Measurements from ENCODE around the gene PTPRB.

The PTPRB gene

DNA sequence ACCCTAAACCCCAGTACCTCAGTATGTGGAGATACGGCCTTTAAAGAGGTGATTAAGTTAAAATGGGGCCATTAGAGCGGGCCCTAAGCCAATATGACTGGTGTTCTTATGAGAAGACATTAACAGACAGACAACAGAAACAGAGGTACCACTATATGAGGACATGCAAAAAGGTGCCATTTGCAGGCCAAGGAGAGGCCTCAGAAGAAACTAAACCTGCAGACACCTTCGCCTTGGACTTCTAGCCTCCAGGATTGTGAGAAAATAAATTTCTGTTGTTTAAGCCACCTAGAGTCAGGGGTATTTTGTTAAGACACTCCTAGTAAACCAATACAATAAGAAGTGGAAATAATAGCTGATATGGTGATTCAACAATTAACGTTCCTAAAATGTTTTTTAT lies 32.6 kb downstream of the PTPRB start:
- FAIRE-seq = no peak
- no peak for DNase-seq (ENCODE audit: insufficient read length, low spot score)

DNA sequence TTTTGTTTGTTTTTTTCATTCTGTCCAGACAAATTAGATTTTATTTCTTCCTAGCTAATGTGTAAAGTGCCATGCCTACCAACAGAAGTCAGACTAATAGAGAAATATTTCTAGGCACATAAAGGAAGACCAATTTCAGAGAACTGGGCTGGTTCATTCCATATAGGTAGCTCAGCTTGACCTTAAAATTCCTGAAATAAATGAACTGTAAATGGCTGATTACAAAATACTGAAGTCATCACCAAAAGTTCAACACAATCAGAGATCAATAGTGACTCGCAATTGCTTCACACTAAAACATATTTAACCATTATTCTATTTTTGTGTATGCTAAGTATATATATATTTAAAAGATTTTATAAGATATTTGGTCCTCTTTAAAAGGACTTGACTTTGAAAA lies 34.2 kb downstream of the PTPRB start:
- DNase-seq (ENCODE audit: insufficient read length, low spot score) = no peak
- FAIRE-seq = no peak

DNA sequence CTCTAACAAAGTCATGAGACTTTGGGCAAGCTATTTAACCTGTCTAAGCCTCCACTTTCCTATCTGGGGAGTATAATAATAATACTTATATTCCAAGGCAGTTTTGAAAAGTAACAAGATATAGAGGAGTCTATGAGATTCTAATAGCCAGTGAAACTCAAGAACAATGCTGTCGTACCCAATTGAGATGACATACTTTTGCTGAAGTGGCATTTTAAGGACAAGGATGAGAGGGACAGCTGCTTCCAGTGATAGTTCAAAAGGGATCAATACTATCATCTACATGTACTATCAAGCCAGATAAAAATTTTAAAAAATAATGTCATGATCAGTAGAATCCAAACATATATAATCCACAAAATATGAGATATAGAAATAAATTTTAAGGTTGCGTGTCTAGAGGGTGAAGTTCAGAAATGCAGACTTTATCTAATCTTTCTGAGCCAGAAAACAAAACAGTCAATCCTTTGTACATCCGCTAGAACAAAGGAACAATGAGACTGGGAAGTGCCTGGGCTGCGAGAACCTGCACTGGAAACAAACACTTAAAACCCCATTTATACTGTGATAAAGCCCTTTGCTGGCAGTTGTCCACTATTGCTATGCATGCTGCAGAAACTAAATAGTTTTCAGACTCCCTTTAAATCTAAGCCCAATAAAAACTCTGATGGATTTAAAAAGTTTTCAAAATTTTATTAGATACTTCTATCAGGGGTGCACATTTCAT lies 38.6 kb downstream of the PTPRB start:
- no peak for DNase-seq (ENCODE audit: insufficient read length, low spot score)
- FAIRE-seq = no peak

DNA sequence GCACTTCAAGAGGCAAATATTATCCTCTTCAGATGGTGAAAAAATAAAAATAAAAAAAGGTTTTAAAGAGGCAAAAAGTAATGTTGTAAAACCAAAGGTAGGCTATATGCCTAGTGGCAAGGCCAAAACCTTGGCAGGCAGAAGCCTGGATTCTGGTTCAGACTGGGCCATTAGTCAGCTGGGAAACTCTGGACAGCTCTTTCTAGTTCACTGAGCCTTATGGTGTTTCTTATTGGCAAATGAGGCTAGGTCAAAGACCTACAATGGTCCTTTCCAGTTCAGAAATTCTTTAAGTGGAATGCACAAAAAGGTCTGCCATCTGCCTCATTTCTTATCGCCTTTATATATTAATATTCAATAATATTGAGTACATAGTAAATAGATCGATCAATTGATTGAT lies 44.6 kb downstream of the PTPRB start:
- FAIRE-seq (no peak), DNase-seq (ENCODE audit: insufficient read length, low spot score) (no peak)

DNA sequence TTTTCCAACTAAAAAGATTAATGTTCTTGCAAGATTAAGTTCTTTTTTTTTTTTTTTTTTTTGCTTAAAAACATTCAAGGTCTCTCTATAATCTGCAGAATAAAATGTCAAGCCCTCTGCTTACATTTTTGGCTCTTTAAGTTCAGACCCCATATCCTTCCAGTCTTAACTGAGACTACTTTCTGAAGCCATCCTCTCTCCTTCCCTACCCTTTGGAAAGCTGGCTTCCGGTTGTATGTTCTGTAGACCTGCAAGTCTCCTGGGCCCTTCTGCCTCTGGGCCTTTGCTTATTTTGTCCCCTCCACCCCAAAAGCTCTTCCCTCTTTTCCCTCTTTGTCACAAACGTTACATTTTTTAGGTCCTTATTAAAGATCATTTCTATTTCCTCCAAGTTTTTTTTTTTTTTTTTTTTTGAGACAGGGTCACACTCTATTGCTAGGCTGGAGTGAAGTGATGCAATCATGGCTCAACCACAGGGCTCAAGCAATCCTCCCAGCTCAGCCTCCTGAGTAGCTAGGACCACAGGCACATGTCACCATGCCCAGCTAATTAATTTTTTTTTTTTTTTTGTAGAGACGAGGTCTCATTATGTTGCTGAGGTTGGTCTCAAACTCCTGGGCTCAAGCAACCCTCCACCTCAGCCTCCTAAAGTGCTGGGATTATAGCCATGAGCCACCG lies 46.5 kb downstream of the PTPRB start:
- FAIRE-seq = no peak
- DNase-seq (ENCODE audit: insufficient read length, low spot score) = no peak

DNA sequence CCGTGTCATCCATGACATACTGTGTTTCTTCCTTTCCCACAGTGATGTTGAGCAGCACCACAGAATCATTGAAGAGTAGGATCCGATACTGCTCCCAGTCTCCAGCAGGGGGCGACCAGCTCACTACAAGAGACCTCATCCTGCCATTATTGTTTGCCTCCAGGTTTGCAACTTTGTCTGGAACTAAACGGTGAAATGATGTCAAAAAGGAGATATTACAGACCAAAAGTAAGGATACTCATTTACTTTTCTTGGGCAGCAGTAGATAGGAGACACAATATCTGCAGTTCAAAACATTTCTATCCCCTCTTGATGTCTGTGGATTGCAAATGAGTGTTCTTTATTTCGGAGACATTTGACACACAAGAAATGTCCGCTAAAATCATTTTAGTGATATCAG lies 47.2 kb downstream of the PTPRB start:
- peak; percentile 72 for FAIRE-seq

DNA sequence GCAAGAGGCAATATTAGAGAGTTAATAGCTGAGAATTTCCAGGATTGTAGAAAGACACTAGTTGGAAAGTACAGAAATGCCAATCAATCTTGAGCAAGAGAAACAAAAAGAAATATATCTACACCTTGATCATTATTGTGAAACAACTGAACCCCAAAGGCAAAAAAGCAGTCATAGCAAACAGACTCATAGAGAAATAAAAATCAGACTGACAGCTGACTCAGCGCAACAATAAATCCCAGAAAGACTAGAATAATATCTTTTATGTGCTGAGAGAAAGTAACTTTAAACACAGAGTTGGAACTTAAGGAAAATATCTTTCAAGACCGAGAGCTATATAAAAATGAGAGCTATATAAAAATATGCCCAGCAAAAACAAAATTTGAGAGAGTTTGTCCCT lies 52.9 kb downstream of the PTPRB start:
- DNase-seq (ENCODE audit: insufficient read length, low spot score) (no peak), FAIRE-seq (no peak)

More for the DNA sequence above, 47.2 kb downstream of the PTPRB start:
- DNase-seq (ENCODE audit: insufficient read length, low spot score) = peak; percentile 13

DNA sequence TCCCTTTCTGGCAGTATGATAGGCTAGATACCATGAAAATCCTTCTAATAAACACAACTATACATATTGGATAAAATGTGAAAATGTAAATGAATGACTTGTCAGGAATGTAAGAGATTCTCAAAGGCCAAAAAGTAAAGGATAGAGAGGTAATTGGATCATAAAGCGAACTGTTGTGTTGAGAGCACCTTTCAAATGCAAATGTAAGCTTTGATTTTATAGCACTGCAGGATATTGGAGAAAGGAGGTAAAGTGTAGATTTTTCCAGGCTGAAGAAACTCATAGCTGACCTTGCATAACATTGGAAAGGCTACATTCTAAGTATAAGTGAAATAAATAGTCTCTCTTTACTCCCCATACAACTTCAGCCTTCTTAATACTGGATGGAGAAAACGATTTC lies 54.0 kb downstream of the PTPRB start:
- FAIRE-seq = no peak
- DNase-seq (ENCODE audit: insufficient read length, low spot score) = no peak

DNA sequence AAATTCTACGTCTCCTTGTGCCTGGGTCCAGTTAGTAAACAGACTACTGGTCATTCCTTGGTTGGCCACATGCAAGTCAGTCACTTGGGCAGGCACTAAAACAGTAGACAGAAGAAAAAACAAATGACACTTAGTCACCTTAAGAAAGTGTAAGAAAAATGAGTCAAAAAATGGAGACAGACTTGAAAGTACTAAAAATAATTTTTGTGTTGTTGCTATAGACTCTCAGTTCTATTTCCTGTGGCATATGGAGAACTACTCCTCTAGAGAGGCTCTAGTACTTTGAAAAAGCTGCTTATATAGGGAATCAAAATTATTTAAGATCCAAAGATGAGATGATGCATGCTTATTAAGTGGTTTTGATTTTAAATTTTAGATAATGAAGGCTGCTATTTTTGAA lies 56.0 kb downstream of the PTPRB start:
- no peak for DNase-seq (ENCODE audit: insufficient read length, low spot score)
- no peak for FAIRE-seq

DNA sequence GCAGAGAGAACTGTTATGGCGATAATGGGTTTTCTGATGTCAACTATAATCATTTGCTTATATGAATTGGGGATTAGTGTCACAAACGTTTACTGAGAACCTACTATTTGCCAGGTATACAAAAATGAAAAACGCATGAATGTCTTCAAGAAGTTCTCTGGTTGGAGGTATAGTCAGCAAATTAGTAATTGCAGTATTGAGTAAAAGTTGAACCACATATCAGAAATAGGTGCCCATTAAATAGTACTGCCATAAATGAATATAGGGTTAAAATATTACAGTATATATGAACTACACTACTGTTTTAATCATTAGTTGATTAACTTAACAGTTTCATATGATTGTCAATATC lies 60.0 kb downstream of the PTPRB start:
- FAIRE-seq (no peak), DNase-seq (ENCODE audit: insufficient read length, low spot score) (no peak)

DNA sequence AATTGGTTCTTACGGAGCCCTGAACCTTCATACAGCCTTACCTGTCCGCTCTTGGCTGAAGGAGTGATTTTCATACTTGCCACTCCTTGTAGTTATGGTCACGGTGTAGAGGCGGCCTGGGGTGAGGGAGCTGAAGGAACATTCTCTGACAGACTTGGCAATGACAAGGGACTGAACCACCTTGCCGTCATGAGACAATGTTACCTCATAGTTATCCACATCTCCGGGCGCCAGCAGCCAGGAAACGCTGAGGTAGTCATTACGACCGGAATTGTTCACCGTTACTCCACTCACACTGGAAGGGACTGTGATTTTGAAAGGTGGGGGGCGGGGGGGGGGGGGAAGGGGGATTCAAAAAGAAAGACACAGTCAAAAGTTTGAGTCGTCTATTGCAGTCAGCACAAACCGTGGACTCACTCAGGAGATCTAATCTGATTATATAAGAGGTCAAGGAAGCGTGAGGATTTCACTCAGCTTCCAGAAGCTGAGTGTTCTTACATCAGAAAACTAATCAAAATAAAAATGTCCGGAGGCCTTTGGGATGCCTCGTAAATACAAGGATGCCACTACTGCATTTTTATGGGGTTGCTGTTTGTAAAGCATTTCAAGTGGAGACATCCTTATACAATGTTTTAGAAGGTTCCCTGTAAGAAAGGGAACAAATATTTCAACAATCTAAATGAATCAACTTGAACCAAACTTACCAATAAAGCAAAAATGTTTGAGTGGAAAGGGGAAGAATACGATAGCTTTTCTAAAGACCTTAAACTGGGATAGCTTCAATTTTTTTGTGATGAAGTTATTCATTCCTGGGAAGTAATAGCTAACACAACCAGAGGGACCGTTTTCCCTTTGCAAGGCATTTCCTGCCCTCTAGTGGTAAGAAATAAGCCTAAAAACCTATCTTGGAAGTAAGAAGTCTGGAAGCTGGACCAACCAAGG lies 60.6 kb downstream of the PTPRB start:
- DNase-seq (ENCODE audit: insufficient read length, low spot score) (peak; percentile 10), FAIRE-seq (peak; percentile 55)

DNA sequence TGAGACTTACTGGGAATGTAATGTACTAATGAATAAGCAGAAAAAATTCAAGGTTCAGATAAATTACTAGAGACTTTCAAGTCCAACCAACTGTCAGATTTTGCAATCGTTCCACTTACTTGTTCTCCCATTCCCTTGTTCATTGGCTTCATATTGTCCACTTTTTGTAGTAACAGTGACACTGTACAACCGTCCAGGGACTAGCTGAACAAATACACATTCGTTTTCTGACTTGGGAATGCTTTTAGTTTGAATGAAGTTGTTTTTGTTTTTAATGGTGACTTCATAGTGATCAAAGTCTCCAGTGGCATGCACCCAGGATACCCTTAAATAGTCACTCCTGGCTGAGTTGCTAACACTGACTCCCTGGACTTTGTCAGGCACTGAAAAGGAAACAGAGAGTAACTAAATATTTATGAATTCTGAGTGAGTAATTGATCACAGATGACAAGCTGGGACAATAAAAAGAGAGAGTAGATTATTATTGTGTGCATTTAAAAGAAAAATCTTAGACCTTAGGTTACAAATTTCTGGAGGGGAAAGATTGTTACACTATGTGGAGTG lies 65.4 kb downstream of the PTPRB start:
- DNase-seq (ENCODE audit: insufficient read length, low spot score) (no peak), FAIRE-seq (no peak)

DNA sequence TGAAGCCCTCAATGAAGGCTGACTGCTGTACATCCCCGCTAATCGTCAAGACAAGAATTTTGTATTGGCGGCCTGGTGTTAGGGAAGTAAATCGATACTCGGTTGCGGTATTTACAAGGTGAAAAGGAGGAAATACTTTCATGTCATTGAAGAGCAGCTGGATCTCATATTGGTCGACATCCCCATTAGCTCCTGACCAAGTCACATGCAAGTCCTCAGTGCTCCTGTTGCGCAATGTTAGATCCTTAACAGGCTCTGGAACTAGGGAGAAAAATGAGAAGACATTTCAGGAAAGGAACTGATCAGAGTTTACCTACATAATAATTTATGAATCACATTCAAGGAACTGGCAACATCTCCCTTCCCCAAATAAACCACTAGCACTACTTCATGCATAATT lies 66.2 kb downstream of the PTPRB start:
- FAIRE-seq = no peak
- no peak for DNase-seq (ENCODE audit: insufficient read length, low spot score)

DNA sequence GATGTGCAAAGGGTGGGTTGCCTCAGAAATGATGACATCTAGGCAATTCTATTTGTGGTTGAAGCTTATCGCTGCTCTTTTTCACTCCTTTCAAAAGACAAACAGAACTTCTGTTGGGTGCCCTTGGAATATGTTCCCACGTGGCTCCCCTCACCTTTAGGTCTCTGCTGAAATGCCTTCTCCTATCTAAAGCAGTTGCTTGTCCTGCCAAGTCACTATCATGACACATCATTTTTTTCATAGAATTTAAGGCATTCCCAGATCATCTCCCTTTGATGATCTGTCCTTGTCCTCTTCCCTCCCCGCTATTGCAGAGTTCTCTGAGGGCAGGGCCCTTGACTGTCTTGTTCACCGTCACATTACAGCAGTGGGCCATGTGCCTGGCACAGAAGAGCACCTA lies 75.7 kb downstream of the PTPRB start:
- DNase-seq (ENCODE audit: insufficient read length, low spot score) (no peak), FAIRE-seq (no peak)

DNA sequence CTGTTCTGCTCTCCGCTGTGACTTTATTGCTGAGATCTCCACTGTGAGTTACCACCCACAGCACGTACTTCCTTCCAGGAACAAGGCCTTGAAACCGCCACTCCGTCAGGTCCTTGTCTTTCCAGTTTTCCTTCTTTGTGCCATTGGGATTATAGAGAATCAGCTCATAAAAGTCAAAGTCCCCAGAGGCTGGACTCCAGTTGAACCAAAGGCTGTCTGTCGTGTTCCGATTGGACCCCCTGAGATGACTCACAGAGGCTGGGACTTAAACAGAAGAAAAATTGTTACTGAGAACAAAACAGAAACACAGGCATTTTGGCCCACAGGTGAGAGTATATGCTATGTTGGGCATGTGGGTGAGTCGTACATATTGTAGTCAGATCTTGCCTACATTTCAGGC lies 76.6 kb downstream of the PTPRB start:
- FAIRE-seq = no peak

DNA sequence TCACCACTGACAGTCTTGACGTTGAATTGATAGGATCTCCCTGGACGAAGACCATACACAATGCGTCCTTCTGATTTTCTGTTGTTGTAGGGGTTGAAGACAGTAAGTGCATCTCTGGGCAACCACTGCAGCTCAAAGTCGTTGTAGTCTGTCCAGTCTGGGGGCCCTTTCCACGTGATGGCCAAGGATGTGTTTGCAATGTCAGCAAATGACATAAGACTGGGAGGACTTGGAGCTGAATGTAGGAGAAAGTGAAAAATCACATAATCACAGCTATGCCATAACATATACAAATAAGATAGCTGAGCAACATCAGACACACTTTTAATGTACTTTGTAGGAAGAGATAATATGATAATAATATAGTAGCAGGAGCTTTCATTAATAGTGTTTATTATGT lies 77.8 kb downstream of the PTPRB start:
- DNase-seq (ENCODE audit: insufficient read length, low spot score) = no peak
- FAIRE-seq = no peak

More for the DNA sequence above, 76.6 kb downstream of the PTPRB start:
- DNase-seq (ENCODE audit: insufficient read length, low spot score) = no peak

DNA sequence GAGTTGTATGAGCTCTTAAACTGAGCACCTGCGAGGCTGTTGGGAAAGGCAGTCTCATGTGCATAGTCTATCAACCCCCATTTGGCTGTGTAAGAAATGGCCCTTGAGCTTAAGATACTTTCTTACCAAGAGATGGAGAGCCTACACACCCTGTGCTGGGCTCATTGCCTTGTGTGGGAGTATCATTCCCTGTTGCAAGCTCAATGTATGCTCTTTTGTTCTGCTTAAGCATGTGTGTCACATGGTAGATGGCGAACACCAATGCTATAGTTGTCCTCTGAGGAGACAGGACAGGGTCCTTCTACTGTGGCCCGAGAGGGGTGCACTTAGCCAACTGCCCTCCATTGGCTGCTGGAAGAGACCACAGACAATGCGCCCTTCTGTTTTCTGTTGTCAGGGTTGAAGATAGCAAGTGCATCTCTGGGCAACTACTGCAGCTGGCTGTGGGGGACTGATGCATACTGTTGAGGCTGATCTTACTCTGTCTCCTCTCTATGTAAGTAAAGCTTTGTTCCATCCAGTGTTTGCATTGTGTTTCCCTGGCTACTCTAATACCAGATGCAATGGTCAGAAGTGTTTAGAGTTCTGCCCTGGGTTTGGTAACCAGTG lies 79.5 kb downstream of the PTPRB start:
- DNase-seq (ENCODE audit: insufficient read length, low spot score) (no peak), FAIRE-seq (no peak)

DNA sequence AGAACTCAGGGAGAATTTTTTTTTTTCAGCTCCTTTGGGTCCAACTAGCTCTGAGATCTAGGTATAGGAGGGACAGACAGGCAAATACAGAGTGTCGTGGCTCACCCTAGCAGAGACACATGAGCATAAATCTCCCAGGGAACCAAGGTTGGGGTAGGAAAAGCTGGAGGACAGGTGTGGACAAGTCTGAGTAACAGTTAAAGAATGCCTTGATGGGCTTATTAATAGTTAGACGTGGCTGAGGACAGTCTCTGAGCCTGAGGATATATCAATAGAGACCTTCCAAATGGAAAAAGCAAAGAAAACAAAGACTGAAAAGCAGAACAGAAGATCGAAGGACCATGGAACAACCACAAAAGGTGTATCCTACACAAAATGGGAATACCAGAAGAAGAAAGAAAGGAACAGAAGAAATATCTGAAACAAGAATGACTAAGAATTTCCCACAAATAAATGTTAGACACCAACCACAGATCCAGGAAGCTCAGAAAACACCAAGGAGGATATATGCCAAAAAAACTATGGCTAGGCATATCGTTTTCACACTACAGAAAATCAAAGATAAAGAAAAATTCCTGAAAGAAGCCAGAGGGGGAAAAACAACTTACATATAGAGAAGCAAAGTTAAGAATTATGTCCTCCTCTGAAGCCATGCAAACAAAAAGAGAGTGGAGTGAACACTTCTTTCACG lies 80.9 kb downstream of the PTPRB start:
- FAIRE-seq (no peak), DNase-seq (ENCODE audit: insufficient read length, low spot score) (no peak)

DNA sequence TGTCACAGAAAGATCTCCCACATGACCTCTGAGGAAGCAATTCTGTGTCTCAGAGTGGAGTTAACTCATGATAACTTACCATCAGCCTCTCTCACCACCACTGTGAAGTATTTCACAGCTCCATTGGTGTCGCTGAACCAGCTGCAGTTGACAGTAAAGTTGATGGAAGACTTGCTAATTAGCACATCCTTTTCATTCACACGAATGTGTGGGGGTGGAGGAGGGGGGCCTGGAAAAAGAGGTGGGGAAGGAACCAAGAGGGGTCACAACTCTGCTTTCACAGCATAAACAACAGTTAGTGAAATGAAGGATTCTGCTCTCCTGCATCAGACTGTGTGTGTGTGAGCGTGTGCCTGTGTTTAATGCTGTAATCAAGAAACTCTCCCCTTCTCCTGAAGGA lies 82.1 kb downstream of the PTPRB start:
- DNase-seq (ENCODE audit: insufficient read length, low spot score) = no peak
- no peak for FAIRE-seq

DNA sequence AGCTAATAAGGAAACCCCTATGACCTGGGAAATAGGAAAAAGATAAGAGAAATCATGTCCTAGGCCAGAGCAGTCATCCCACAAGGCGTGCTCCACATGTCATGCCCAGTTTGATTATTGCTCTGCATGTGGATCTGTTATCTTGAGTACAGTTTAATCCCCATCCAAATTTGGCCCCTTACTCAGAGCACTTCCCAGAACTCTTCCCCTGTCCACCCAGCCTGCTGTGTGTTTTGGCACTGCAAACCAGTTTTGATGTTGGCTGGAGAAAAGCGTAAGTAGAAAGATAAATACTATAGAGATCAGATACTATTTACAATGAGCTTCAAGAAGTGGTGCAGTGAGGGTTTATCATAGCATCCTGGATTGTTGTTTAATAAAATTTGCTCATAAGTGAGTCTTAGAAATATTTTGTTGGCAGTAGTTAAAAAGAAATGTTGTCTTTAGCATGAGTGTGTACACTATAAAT lies 83.8 kb downstream of the PTPRB start:
- no peak for FAIRE-seq
- DNase-seq (ENCODE audit: insufficient read length, low spot score) = no peak
